Activated CD4-positive, alpha-beta T cell treated with anti-CD3 and anti-CD28 coated beads, Interleukin-2, amount 50 U/mL, for 48 hours (primary cell): ENCODE measurements around the gene C19orf53.

Source experiments
- DNase-seq, 2 experiments: peaks; one replicate each; pipeline ENCODE4 v3.0.0-alpha.2; 2020

Gene C19orf53

DNA sequence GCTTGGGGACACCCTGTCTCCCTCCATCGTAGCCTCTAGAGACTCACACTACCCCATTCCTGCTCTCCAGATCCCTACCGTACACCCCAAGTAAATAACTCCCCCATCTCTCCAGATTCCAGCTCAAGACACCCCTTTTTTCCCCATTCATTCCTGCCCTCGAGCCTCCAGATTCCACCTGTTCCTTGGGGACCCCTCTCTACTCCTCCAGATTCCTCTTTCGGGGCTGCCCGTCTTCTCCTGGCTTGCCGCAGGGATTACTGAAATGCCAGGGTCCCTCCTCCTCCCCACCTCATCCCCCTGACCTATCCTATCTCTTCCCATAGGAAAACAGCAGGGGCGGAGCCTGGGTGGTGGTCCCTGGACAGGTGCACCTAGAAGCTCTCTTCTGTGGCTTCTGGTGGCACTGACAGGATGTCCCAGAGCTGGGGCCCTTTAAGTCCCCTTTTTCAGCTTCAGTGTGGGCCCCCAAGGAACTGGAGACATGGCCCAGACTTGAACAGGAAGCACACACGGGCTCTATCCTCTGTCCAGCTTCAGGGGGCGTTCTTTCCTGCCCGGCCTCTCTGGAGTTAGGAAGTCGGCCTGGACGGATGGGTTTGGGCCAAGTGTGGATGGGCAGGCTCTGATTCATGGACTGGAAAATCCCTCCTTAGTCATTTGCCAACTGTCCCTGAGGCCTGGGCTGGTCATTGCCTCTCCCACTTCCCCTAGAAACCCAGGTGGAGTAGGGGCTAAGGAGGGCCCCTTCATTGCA is 22.2 kb downstream of the C19orf53 start:
- DNase-seq, result no peak

GRCh38 chr19:13797058-13797440 is 22.8 kb downstream of the C19orf53 start:
- DNase-seq, result no peak

- DNase-seq, result no peak
Measured at GRCh38 chr19:13797870-13798269, 23.6 kb downstream of the C19orf53 start.

- no peak for DNase-seq
Measured at GRCh38 chr19:13799669-13800068, 25.4 kb downstream of the C19orf53 start.

DNA sequence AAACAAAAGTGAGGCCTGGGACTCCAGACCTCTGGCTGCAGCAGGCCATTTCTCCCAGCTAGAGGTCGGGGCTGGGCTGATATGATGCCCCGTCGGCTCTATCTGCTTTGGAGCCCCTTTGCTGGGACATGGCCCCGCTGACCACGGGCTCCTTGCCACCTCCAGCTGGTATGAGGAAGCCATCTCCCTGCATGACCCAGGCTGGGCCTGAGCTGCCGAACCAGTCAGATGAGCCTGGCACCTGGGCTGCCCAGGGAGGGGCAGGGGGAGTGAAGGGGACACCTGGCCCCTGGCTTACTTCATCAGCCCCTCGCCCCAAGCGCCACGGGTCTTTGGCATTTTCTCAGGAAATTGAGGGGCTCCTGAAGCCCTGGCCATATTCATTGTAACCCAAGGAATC is 28.8 kb downstream of the C19orf53 start:
- DNase-seq, result no peak

DNA sequence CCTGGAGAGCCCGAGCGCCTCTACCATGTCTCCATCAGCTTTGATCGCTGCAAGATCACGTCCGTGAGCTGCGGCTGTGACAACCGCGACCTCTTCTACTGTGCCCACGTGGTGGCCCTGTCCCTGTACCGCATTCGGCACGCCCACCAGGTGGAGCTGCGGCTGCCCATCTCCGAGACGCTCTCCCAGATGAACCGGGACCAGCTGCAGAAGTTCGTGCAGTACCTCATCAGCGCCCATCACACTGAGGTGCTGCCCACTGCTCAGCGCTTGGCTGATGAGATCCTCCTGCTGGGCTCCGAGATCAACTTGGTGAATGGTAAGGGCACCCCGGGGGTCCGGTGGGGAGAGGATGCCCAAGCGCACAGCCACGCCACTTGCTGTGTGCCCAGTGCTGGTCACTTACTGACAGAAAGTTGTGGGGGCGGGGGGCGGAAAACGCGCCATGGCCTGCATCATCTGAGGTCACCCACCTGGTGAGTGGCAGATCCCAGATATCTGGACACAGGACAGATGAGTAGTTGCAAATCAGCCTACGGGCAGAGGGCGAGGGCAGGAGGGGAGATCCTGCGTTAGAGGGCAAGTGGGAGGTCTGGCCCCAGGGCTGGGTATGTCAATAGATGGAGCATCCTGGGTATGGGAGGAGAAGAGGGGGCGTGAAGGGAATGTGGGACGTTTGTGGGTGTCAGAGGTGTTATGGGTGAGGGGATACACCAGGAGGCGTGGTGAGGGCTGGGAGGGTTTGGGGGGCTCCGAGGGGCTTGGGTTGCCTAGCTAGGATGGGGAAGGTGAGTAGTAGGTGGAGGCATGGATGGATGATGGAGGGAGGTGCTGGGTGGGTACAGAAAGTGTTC is 30.8 kb downstream of the C19orf53 start:
- no peak for DNase-seq

DNA sequence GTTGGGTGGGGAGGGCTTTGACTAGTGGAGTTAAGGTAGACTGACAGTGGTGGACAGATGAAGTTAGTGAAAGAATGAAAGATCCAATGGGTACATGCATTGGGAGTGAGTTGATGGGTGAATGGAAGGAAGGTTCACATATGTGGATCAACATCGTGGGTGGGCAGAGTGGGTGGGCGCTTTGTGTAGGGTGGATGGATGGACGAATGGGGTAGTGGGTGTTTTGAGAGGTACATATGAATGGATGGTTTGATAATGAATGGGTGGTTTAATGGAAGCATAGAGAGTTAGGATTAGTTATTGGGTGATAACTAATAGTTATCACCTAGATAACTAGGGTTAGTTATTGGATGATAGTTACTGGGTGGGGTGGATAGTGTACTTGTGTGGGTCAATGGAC is 32.5 kb downstream of the C19orf53 start:
- DNase-seq, result no peak

DNA sequence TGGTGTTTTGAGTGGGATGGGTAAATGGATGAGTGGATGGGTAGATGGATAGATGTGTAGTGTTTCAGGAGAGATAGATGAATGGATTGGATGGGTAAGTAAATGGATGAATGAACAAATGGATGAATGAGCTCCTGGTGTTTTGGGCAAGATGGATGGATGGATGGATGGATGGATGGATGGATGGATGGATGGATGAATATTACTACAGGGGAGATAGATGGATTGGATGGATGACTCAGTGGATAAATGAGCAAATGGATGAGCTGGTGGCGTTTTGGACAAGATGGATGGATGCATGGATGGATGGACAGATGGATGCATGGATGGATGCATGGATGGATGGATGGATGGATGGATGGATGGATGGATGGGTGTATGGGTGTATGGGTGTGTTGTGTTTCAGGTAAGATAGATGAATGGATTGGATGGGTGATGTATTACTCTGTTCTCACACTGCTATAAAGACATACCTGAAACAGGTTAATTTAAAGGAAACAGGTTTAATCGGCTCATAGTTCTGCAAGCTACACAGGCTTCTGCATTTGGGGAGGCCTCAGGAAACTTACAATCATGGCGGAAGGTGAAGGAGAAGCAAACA is 33.3 kb downstream of the C19orf53 start:
- DNase-seq, result no peak

DNA sequence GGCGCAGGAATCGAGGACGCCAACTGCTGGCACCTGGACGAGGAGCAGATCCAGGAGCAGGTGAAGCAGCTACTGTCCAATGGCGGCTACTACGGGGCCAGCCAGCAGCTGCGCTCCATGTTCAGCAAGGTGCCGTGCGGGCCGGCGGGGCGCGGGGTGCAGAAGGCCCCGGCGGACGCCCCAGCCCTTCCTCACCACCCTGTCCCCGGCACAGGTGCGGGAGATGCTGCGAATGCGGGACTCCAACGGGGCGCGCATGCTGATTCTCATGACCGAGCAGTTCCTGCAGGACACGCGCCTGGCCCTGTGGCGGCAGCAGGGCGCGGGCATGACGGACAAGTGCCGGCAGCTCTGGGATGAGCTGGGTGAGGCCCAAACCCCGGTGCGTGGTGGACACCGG is 34.6 kb downstream of the C19orf53 start:
- no peak for DNase-seq

DNA sequence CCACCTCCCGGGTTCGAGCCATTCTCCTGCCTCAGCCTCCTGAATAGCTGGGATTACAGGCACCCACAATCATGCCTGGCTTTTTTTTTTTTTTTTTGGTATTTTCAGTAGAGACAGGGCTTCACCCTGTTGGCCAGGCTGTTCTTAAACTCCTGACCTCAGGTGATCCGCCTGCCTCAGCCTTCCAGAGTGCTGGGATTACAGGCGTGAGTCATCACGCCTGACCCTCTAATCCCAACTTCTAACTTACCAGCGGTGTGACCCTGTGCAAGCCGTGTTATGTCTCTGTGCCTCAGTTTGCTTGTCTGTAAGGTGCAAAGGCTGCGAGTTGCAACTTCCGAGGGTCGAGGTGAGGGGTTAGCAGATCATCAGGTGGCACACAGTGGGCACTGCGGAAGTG is 38.3 kb downstream of the C19orf53 start:
- DNase-seq, result no peak

- no peak for DNase-seq
Measured at GRCh38 chr19:13813147-13813546, 38.9 kb downstream of the C19orf53 start.

DNA sequence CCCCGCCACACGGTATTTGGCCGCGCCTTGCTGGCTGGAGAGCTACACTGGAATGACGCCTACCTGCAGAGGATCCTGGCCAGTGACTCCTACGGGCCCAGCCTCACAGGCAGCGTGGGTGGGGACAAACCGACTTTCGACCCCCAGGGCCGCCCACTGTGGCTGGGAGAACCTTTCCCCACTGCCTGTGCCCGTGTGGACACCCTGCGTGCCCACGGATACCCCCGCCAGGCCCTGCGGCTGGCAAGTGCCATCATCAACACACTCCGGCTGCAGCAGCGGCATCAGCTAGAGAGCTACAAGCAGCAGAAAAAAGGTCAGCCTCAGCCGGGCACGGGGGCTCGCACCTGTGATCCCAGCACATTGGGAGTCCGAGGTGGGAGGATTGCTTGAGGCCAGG is 40.3 kb downstream of the C19orf53 start:
- no peak for DNase-seq

DNA sequence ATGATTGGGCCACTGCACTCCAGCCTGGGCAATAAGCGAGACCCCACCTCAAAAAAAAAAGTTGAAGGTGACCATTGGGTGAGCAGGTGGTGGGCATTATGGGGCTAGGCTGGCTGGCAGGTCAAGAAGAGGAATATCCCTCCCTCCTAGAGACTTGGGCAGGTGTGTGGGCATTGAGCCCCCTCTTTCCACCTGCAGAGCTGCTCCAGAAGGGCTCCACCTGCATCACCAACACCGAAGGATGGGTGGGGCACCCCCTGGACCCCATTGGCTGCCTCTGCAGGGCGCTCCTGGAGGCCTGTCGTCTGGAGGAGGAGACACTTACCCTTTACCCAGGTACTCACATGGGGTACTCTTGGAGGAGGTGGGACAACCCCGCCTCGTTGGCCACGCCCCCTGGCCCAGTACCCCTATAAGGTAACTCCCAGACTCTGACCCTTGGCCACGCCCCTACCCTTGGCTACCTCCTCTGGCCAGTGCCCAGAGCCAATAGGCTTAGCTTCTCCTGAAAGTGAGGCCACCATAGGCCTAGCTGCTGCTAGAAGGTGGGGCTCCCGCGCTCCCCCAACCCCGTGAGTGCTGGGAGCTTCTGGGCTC is 42.9 kb downstream of the C19orf53 start:
- DNase-seq, result peak in 1 of 2 experiments; percentile 34

- DNase-seq, result peak in 1 of 2 experiments; percentile 32
Measured at GRCh38 chr19:13817615-13818371, 43.5 kb downstream of the C19orf53 start.

- no peak for DNase-seq
Measured at GRCh38 chr19:13819238-13819637, 45.0 kb downstream of the C19orf53 start.

- DNase-seq, result no peak
Measured at GRCh38 chr19:13821292-13821691, 47.0 kb downstream of the C19orf53 start.

DNA sequence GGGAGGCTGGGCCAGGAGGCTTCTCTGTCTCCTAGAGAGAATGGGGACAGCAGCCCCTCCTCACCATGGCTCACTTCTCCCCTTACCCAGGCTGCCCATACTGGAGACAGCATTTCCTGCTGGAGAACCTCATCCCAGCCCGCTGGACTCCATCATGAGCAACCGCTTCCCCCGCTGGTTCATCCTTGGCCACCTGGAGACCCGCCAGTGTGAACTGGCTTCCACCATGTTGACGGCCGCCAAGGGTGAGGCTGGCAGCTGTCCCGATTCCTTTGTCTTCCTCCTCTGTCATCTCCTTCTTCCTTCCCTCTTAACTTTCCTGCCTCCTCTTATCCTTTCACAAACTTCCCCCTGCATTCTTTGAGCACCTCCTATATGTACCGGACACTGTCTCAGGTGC is 49.0 kb downstream of the C19orf53 start:
- no peak for DNase-seq

DNA sequence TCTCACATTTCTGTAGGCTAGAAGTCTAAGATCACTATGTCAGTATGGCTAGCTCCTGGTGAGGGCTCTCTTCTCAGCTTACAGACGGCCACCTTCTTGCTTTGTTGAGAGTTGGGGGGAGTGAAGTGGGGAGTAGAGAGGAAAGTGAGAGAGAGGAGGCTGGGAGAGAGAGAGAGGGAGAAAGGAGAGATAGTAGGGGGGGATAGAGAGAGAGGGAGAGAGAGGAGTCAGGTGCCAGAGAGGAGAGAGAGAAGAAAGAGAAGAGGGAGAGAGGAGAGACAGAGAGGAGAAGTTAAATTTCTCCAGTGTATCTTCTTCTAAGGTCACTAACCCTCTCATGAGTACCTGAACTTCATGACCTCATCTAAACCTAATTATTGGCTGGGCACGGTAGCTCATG is 49.6 kb downstream of the C19orf53 start:
- no peak for DNase-seq

DNA sequence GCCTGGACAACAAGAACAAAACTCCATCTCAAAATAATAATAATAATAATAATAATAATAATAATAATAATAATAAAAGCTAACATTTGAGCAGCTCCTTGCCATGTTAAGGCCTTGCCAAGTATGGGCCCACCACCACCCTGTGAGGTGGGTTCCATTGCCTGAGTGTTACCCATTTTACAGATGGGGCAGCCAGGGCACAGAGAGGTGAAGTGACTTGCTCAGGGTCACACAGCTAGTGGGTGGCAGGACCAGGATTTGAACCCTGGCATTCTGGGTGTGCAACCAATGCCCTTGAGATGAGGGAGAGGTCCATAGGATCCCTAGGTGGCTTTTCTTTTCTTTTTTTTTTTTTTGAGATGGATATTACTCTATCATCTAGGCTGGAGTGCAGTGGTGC is 50.4 kb downstream of the C19orf53 start:
- DNase-seq, result no peak

DNA sequence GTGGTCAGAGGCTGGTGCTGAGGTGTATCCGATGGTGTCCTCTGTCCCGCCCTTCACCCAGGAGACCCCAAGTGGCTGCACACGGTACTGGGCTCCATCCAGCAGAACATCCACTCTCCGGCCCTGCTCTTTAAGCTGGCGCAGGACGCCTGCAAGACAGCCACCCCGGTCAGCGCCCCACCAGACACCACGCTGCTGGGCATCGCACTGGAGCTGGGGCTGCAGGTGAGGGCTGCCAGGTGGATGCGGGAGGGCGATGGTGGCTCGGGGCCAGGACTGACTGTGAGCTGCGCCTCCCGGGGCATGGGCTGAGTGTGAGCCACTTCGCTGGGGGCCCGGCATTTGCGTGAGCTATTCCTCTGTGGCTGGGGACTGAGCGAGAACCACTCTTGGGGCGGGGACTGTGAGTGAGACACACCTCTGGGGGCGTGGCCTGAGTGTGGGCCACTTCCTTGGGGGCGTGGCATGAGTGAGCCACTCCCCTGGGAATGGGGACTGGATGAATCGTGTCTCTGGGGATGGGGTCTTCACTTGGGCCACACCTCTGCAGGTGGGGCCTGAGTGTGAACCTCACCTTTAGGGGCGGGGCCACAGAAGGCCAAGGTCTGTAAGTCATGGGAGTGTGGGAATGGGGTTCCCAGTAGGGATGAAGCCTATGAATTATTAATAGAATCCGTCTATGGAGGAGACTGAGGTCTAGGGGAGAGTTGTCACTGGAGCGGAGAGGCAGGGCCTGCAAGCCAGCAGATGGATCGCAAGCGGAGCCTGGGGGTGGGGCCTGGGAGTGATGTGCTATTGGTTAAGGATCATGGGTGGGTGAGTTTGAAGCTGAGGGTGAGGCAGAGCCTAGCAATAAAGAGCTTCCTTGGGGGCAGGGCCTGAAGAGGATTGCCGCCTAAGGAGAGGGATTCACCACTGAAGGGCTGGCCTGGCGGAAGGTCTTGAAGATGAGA is 51.5 kb downstream of the C19orf53 start:
- no peak for DNase-seq

DNA sequence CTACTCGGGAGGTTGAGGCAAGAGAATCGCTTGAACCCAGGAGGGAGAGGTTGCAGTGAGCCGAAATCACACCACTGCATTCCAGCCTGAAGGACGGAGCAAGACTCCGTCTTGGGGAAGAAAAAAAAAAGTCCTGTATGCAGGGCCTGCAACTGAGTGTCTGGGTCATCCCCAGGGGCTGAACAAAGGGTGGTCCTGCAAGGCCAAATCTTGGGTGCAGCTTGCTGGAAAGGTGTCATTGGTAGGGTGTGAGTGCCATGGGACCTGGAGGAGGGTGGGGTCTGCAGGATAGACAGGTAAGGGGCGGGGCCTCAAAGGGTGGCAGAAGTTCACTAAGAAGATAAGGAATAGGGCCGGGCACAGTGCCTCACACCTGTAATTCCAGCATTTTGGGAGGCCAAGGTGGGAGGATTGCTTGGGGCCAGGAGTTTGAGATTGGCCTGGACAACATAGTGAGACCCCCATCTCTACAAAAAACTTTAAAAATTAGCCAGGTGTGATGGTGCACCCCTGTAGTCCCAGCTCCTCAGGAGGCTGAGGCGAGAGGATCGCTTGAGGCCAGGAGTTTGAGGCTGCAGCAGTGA is 52.5 kb downstream of the C19orf53 start:
- no peak for DNase-seq
